ENCODE data around the gene P2RY14.

- no peak for TF ChIP-seq EZH2 (IDR thresholded peaks at IDR 0.05; ENCODE audit: low read length, missing control alignments)
- TF ChIP-seq CTCF (conservative IDR thresholded peaks at IDR 0.05 in 1 of 2, IDR thresholded peaks at IDR 0.05 in 1 of 2; ENCODE audit: low read depth in 1 of 2, low read length in 2 of 2) = no peak
Observed at GRCh38 chr3:151267066-151267465, 11.3 kb downstream of the P2RY14 start.

Data from fibroblast of lung (primary cell).